ENCODE results near the gene CDH4. TPM values are rescaled to one million over a fixed set of nuclear protein-coding genes. Genes with fewer than 3 reads are reported as not detected.

CDH4 gene
- total RNA-seq, 1 experiment from 2014 or later, result not detected

- Histone ChIP-seq H3K9me3 (no peaks in the 10 kb centered on the region), H3K4me3 (ENCODE audit: low read depth, low read length) (no peak overlapping the region), H3K36me3 (ENCODE audit: control insufficient read depth, insufficient read depth, low read length) (no peaks in the 10 kb centered on the region), H3K27me3 (replicated peaks; ENCODE audit: control insufficient read depth, insufficient read depth, low read length) (no peaks in the 10 kb centered on the region), H3K4me1 (no peaks in the 10 kb centered on the region)
- intact Hi-C loops (cut with micrococcal nuclease; ENCODE audit: unreplicated experiment), result no loop called here
- no peaks in the 10 kb centered on the region for H3K36me3 Mint-ChIP-seq (ENCODE audit: insufficient read depth, unreplicated experiment)
- no peak overlapping the region for H3K4me3 Mint-ChIP-seq (ENCODE audit: unreplicated experiment)
- peaks cover 41% of the 10 kb centered on the region for H3K27me3 Mint-ChIP-seq (ENCODE audit: insufficient read depth, unreplicated experiment)
- ChIA-PET POLR2A (no interaction called here), CTCF (no interaction called here)
- TF ChIP-seq CTCF (IDR thresholded peaks at IDR 0.05; ENCODE audit: insufficient read depth in 1 of 2, low read depth in 1 of 2, low read length in 1 of 2, severe bottlenecking in 1 of 2, unreplicated experiment in 1 of 2), result no peak
- no peaks in the 10 kb centered on the region for H3K9me3 Mint-ChIP-seq (ENCODE audit: unreplicated experiment)
- DNase-seq, result no peak
- no TSS peak for BruUV-seq (replicated peaks)
- no peak overlapping the region for H3K27ac Mint-ChIP-seq (ENCODE audit: unreplicated experiment)
- no peaks in the 10 kb centered on the region for H3K4me1 Mint-ChIP-seq (ENCODE audit: low read depth, unreplicated experiment)
Observed at GRCh38 chr20:61683721-61684120, 431.7 kb downstream of the CDH4 start.

- Histone ChIP-seq H3K4me3 (ENCODE audit: low read depth, low read length) (no peak overlapping the region), H3K9me3 (no peaks in the 10 kb centered on the region), H3K4me1 (no peaks in the 10 kb centered on the region), H3K27me3 (replicated peaks; ENCODE audit: control insufficient read depth, insufficient read depth, low read length) (no peaks in the 10 kb centered on the region), H3K36me3 (ENCODE audit: control insufficient read depth, insufficient read depth, low read length) (no peaks in the 10 kb centered on the region)
- TF ChIP-seq CTCF (IDR thresholded peaks at IDR 0.05; ENCODE audit: insufficient read depth in 1 of 2, low read depth in 1 of 2, low read length in 1 of 2, severe bottlenecking in 1 of 2, unreplicated experiment in 1 of 2), result no peak
- BruUV-seq (replicated peaks), result no TSS peak
- Mint-ChIP-seq H3K36me3 (ENCODE audit: insufficient read depth, unreplicated experiment) (no peaks in the 10 kb centered on the region), H3K27ac (ENCODE audit: unreplicated experiment) (no peak overlapping the region), H3K27me3 (ENCODE audit: insufficient read depth, unreplicated experiment) (peaks cover 45% of the 10 kb centered on the region), H3K4me3 (ENCODE audit: unreplicated experiment) (no peak overlapping the region), H3K9me3 (ENCODE audit: unreplicated experiment) (no peaks in the 10 kb centered on the region), H3K4me1 (ENCODE audit: low read depth, unreplicated experiment) (no peaks in the 10 kb centered on the region)
- intact Hi-C loops (cut with micrococcal nuclease; ENCODE audit: unreplicated experiment), result no loop called here
- no peak for DNase-seq
- ChIA-PET POLR2A (no interaction called here), CTCF (no interaction called here)
Observed at GRCh38 chr20:61684136-61684535, 432.1 kb downstream of the CDH4 start.

- intact Hi-C loops (cut with micrococcal nuclease; ENCODE audit: unreplicated experiment), result no loop called here
- ChIA-PET CTCF (no interaction called here), POLR2A (no interaction called here)
- Mint-ChIP-seq H3K4me3 (ENCODE audit: unreplicated experiment) (no peak overlapping the region), H3K4me1 (ENCODE audit: low read depth, unreplicated experiment) (no peaks in the 10 kb centered on the region), H3K27ac (ENCODE audit: unreplicated experiment) (no peak overlapping the region), H3K36me3 (ENCODE audit: insufficient read depth, unreplicated experiment) (no peaks in the 10 kb centered on the region), H3K9me3 (ENCODE audit: unreplicated experiment) (no peaks in the 10 kb centered on the region), H3K27me3 (ENCODE audit: insufficient read depth, unreplicated experiment) (peaks cover 48% of the 10 kb centered on the region)
- DNase-seq, result no peak
- Histone ChIP-seq H3K36me3 (ENCODE audit: control insufficient read depth, insufficient read depth, low read length) (no peaks in the 10 kb centered on the region), H3K4me1 (no peaks in the 10 kb centered on the region), H3K27me3 (replicated peaks; ENCODE audit: control insufficient read depth, insufficient read depth, low read length) (no peaks in the 10 kb centered on the region), H3K9me3 (no peaks in the 10 kb centered on the region), H3K4me3 (ENCODE audit: low read depth, low read length) (no peak overlapping the region)
- no peak for TF ChIP-seq CTCF (IDR thresholded peaks at IDR 0.05; ENCODE audit: insufficient read depth in 1 of 2, low read depth in 1 of 2, low read length in 1 of 2, severe bottlenecking in 1 of 2, unreplicated experiment in 1 of 2)
- BruUV-seq (replicated peaks), result no TSS peak
Observed at GRCh38 chr20:61684583-61685235, 432.6 kb downstream of the CDH4 start.
